ENCODE results near the gene BCL2. TPM values are rescaled to one million over a fixed set of nuclear protein-coding genes. Genes with fewer than 3 reads are reported as not detected.

Gene BCL2
- total RNA-seq, 1 donor from 2014 or later: 39.1 TPM

- H3K9me3 ChIP-seq (ENCODE audit: control insufficient read depth in 3 of 3, low read length in 3 of 3): no peaks in the 10 kb centered on the region
- H3K27ac ChIP-seq (ENCODE audit: low read depth, low read length): no peak overlapping the region
- peaks cover 29 to 63% (median 50%) of the 10 kb centered on the region in 3 donors for H3K36me3 ChIP-seq (ENCODE audit: control insufficient read depth in 3 of 3, insufficient read depth in 3 of 3, low read length in 3 of 3)
- peaks cover 14 to 27% (median 14%) of the 10 kb centered on the region in 3 donors for H3K4me1 ChIP-seq (ENCODE audit: control insufficient read depth in 3 of 3, insufficient read depth in 3 of 3, low read length in 3 of 3)
- H3K9ac ChIP-seq (ENCODE audit: low read depth in 1 of 3, low read length in 3 of 3): no peak overlapping the region
- H3K27me3 ChIP-seq (ENCODE audit: control insufficient read depth in 3 of 3, insufficient read depth in 3 of 3, low read length in 3 of 3): no peaks in the 10 kb centered on the region
- no peak overlapping the region for H3K4me3 ChIP-seq (ENCODE audit: low read length in 3 of 3)
These were observed 29.1 kb upstream of the BCL2 start for GRCh38 chr18:63348508-63349136.

GRCh38 chr18:63346480-63347183 lies 27.1 kb upstream of the BCL2 start:
- H3K4me3 ChIP-seq (ENCODE audit: low read length in 3 of 3): peak overlapping the region in 1 of 3 donors; percentile 8
- peaks cover 14 to 27% (median 14%) of the 10 kb centered on the region in 3 donors for H3K4me1 ChIP-seq (ENCODE audit: control insufficient read depth in 3 of 3, insufficient read depth in 3 of 3, low read length in 3 of 3)
- peaks cover 28 to 63% (median 43%) of the 10 kb centered on the region in 3 donors for H3K36me3 ChIP-seq (ENCODE audit: control insufficient read depth in 3 of 3, insufficient read depth in 3 of 3, low read length in 3 of 3)
- peak overlapping the region; percentile 32 for H3K27ac ChIP-seq (ENCODE audit: low read depth, low read length)
- H3K9me3 ChIP-seq (ENCODE audit: control insufficient read depth in 3 of 3, low read length in 3 of 3): no peaks in the 10 kb centered on the region
- peak overlapping the region in 2 of 3 donors; percentile 7 to 65 for H3K9ac ChIP-seq (ENCODE audit: low read depth in 1 of 3, low read length in 3 of 3)
- H3K27me3 ChIP-seq (ENCODE audit: control insufficient read depth in 3 of 3, insufficient read depth in 3 of 3, low read length in 3 of 3): no peaks in the 10 kb centered on the region

- Histone ChIP-seq H3K9me3 (ENCODE audit: control insufficient read depth in 3 of 3, low read length in 3 of 3) (no peaks in the 10 kb centered on the region), H3K27ac (ENCODE audit: low read depth, low read length) (peak overlapping the region; percentile 32), H3K9ac (ENCODE audit: low read depth in 1 of 3, low read length in 3 of 3) (peak overlapping the region in 2 of 3 donors; percentile 7 to 65), H3K36me3 (ENCODE audit: control insufficient read depth in 3 of 3, insufficient read depth in 3 of 3, low read length in 3 of 3) (peaks cover 24 to 58% (median 37%) of the 10 kb centered on the region in 3 donors), H3K4me1 (ENCODE audit: control insufficient read depth in 3 of 3, insufficient read depth in 3 of 3, low read length in 3 of 3) (peaks cover 14 to 27% (median 14%) of the 10 kb centered on the region in 3 donors), H3K27me3 (ENCODE audit: control insufficient read depth in 3 of 3, insufficient read depth in 3 of 3, low read length in 3 of 3) (no peaks in the 10 kb centered on the region), H3K4me3 (ENCODE audit: low read length in 3 of 3) (peak overlapping the region in 1 of 3 donors; percentile 8)
These were observed 26.5 kb upstream of the BCL2 start for GRCh38 chr18:63346031-63346430.

DNA sequence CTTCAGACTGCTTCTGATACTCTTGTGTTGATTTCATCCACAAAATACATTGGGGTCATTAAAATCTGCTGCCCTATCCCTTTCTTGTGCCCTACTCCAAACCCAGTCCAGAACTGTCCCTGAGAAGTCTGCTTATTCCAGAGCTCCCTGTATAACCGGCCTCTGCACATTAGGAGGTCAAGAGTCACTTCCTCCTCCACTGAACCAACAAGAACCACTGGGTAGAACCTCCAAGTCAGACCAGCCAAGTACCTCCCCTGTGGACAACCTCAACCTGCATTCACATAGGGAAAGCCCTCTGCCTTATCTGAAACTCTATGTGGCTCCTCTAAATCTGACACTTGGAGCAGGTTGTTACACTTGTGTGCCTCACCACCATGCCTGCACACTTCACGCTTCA lies 25.3 kb upstream of the BCL2 start:
- Histone ChIP-seq H3K9ac (ENCODE audit: low read depth in 1 of 3, low read length in 3 of 3) (no peak overlapping the region), H3K4me1 (ENCODE audit: control insufficient read depth in 3 of 3, insufficient read depth in 3 of 3, low read length in 3 of 3) (peaks cover 14 to 27% (median 14%) of the 10 kb centered on the region in 3 donors), H3K36me3 (ENCODE audit: control insufficient read depth in 3 of 3, insufficient read depth in 3 of 3, low read length in 3 of 3) (peaks cover 21 to 52% (median 39%) of the 10 kb centered on the region in 3 donors), H3K4me3 (ENCODE audit: low read length in 3 of 3) (no peak overlapping the region), H3K9me3 (ENCODE audit: control insufficient read depth in 3 of 3, low read length in 3 of 3) (no peaks in the 10 kb centered on the region), H3K27ac (ENCODE audit: low read depth, low read length) (no peak overlapping the region), H3K27me3 (ENCODE audit: control insufficient read depth in 3 of 3, insufficient read depth in 3 of 3, low read length in 3 of 3) (no peaks in the 10 kb centered on the region)

DNA sequence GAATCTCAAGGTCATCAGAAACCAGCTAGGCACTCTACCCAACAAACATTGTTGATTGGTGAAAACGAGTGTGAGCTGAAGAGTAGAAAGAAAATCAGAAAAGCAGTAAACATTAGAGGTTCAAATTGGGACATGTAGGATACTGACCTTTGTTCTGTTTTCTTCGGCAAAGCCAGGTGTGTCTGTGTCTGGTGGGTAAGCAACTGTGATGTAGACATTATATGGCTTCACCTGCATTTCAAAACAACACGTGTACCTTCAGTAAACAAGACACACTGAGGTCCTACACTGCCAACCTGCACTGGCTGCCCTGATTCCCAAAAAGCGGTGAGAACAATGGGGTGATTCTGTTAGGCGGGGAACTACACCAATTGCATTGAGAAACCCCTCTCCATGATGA lies 24.7 kb upstream of the BCL2 start:
- H3K36me3 ChIP-seq (ENCODE audit: control insufficient read depth in 3 of 3, insufficient read depth in 3 of 3, low read length in 3 of 3): peaks cover 16 to 48% (median 33%) of the 10 kb centered on the region in 3 donors
- no peak overlapping the region for H3K9ac ChIP-seq (ENCODE audit: low read depth in 1 of 3, low read length in 3 of 3)
- H3K27ac ChIP-seq (ENCODE audit: low read depth, low read length): no peak overlapping the region
- no peaks in the 10 kb centered on the region for H3K27me3 ChIP-seq (ENCODE audit: control insufficient read depth in 3 of 3, insufficient read depth in 3 of 3, low read length in 3 of 3)
- no peaks in the 10 kb centered on the region for H3K9me3 ChIP-seq (ENCODE audit: control insufficient read depth in 3 of 3, low read length in 3 of 3)
- peaks cover 14 to 27% (median 14%) of the 10 kb centered on the region in 3 donors for H3K4me1 ChIP-seq (ENCODE audit: control insufficient read depth in 3 of 3, insufficient read depth in 3 of 3, low read length in 3 of 3)
- H3K4me3 ChIP-seq (ENCODE audit: low read length in 3 of 3): no peak overlapping the region

GRCh38 chr18:63342206-63342605 lies 22.6 kb upstream of the BCL2 start:
- H3K36me3 ChIP-seq (ENCODE audit: control insufficient read depth in 3 of 3, insufficient read depth in 3 of 3, low read length in 3 of 3): peaks cover 21 to 51% (median 44%) of the 10 kb centered on the region in 3 donors
- H3K4me3 ChIP-seq (ENCODE audit: low read length in 3 of 3): no peak overlapping the region
- H3K4me1 ChIP-seq (ENCODE audit: control insufficient read depth in 3 of 3, insufficient read depth in 3 of 3, low read length in 3 of 3): peaks cover 14 to 27% (median 14%) of the 10 kb centered on the region in 3 donors
- no peak overlapping the region for H3K9ac ChIP-seq (ENCODE audit: low read depth in 1 of 3, low read length in 3 of 3)
- H3K27ac ChIP-seq (ENCODE audit: low read depth, low read length): no peak overlapping the region
- no peaks in the 10 kb centered on the region for H3K27me3 ChIP-seq (ENCODE audit: control insufficient read depth in 3 of 3, insufficient read depth in 3 of 3, low read length in 3 of 3)
- H3K9me3 ChIP-seq (ENCODE audit: control insufficient read depth in 3 of 3, low read length in 3 of 3): no peaks in the 10 kb centered on the region

DNA sequence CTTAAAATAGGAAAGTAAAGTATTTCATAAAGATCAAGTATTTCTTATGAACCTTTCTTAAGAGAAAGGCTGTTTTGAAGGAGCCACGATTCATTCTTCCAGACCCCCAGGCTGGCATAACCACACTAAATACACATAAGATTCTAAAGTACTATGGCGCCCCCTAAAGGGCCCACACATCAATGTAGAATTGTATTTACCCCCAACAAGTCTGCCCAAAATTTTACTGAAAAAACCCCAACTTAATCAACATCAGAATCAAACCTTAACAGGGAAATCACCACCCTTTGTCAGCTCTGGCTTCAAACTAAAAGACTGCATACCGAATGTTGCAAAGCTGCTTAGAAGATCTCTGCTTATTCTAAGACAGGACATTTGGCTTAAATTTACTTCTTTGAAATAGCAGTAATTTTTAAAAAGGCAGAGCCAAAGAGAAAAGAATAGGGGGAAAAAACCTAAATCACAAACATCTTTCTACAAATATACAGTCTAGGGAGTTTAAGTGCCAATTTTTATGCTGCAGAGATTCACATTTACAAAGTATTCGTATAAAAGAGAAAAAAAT lies 20.4 kb upstream of the BCL2 start:
- Histone ChIP-seq H3K4me3 (ENCODE audit: low read length in 3 of 3) (no peak overlapping the region), H3K27me3 (ENCODE audit: control insufficient read depth in 3 of 3, insufficient read depth in 3 of 3, low read length in 3 of 3) (no peaks in the 10 kb centered on the region), H3K4me1 (ENCODE audit: control insufficient read depth in 3 of 3, insufficient read depth in 3 of 3, low read length in 3 of 3) (peaks cover 0 to 8% (median 4%) of the 10 kb centered on the region in 3 donors), H3K9me3 (ENCODE audit: control insufficient read depth in 3 of 3, low read length in 3 of 3) (no peaks in the 10 kb centered on the region), H3K9ac (ENCODE audit: low read depth in 1 of 3, low read length in 3 of 3) (no peak overlapping the region), H3K27ac (ENCODE audit: low read depth, low read length) (no peak overlapping the region), H3K36me3 (ENCODE audit: control insufficient read depth in 3 of 3, insufficient read depth in 3 of 3, low read length in 3 of 3) (peaks cover 19 to 47% (median 47%) of the 10 kb centered on the region in 3 donors)

GRCh38 chr18:63336366-63337099 lies 17.0 kb upstream of the BCL2 start:
- Histone ChIP-seq H3K9me3 (ENCODE audit: control insufficient read depth in 3 of 3, low read length in 3 of 3) (no peaks in the 10 kb centered on the region), H3K27me3 (ENCODE audit: control insufficient read depth in 3 of 3, insufficient read depth in 3 of 3, low read length in 3 of 3) (no peaks in the 10 kb centered on the region), H3K27ac (ENCODE audit: low read depth, low read length) (no peak overlapping the region), H3K9ac (ENCODE audit: low read depth in 1 of 3, low read length in 3 of 3) (no peak overlapping the region), H3K36me3 (ENCODE audit: control insufficient read depth in 3 of 3, insufficient read depth in 3 of 3, low read length in 3 of 3) (peaks cover 28 to 54% (median 53%) of the 10 kb centered on the region in 3 donors), H3K4me3 (ENCODE audit: low read length in 3 of 3) (no peak overlapping the region), H3K4me1 (ENCODE audit: control insufficient read depth in 3 of 3, insufficient read depth in 3 of 3, low read length in 3 of 3) (no peaks in the 10 kb centered on the region)

DNA sequence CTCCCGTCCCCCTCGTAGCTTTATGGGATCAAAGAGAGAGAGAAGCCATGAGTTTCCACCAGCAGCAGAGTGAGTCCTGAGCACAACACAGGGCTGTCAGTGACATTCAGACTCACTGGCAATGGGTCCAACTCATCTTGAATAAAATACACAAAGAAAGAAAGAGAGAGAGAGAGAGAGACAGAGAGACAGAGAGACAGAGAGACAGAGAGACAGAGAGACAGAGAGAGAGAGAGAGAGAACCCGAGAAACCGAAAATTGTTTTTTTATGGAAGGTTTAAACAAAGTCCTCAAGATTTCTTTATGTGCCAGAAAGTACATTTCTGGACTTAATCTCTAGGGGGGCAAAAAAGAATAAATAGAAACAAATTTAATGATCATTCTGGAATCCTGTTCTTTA lies 11.5 kb upstream of the BCL2 start:
- H3K9me3 ChIP-seq (ENCODE audit: control insufficient read depth in 3 of 3, low read length in 3 of 3): no peaks in the 10 kb centered on the region
- H3K27ac ChIP-seq (ENCODE audit: low read depth, low read length): no peak overlapping the region
- no peak overlapping the region for H3K9ac ChIP-seq (ENCODE audit: low read depth in 1 of 3, low read length in 3 of 3)
- H3K36me3 ChIP-seq (ENCODE audit: control insufficient read depth in 3 of 3, insufficient read depth in 3 of 3, low read length in 3 of 3): peaks cover 21 to 43% (median 41%) of the 10 kb centered on the region in 3 donors
- no peaks in the 10 kb centered on the region for H3K27me3 ChIP-seq (ENCODE audit: control insufficient read depth in 3 of 3, insufficient read depth in 3 of 3, low read length in 3 of 3)
- no peak overlapping the region for H3K4me3 ChIP-seq (ENCODE audit: low read length in 3 of 3)
- no peaks in the 10 kb centered on the region for H3K4me1 ChIP-seq (ENCODE audit: control insufficient read depth in 3 of 3, insufficient read depth in 3 of 3, low read length in 3 of 3)

All from skeletal muscle tissue (tissue), 4 donors.